Endothelial cell of umbilical vein (primary cell): Measurements from ENCODE around the gene LAMA4. TPM values are rescaled to one million over a fixed set of nuclear protein-coding genes. Genes with fewer than 3 reads are reported as not detected.

Experiments
- BruUV-seq: library from RNA; stranded (reverse); fragments of 400-500 nt; replicated peaks from 2 replicates; lab custom pipeline; 2021; lab: Mats Ljungman, UMichigan
- CTCF ChIA-PET: fragments of 300-600, 350-600 bp; sonication (Branson Sonifier 250); formaldehyde crosslinking; loops from one replicate; lab custom pipeline; 2021; ENCODE audit warnings: antibody characterized with exemption, inconsistent platforms; lab: Charles Lee
- POLR2A ChIA-PET: fragments of 300-600, 350-600 bp; sonication (Branson Sonifier 250); formaldehyde crosslinking; loops from one replicate; lab custom pipeline; 2021; ENCODE audit warnings: antibody characterized with exemption, inconsistent platforms; lab: Charles Lee
- DNase-seq: peaks from one replicate; pipeline ENCODE4 v3.0.0-alpha.2; 2011; ENCODE audit warnings: low read depth, low spot score
- FAIRE-seq: peaks from 2 replicates; lab custom pipeline; 2011; peaks lifted over from hg19 to GRCh38; lab: Jason Lieb, UNC
- H2AFZ ChIP-seq: 2 replicates; pipeline ENCODE4 v1.6.0; 2012; ENCODE audit warnings: low read depth, low read length, control low read depth, inconsistent platforms
- H3K27ac ChIP-seq: 2 replicates; pipeline ENCODE4 v1.5.1; 2011; ENCODE audit warnings: low read depth, mild to moderate bottlenecking, control low read depth, low read length, moderate library complexity; ENCODE audit not compliant: insufficient read depth
- H3K27me3 ChIP-seq, 2 experiments: 2 replicates each; pipeline versions ENCODE4 v1.6.0 to v1.6.1; 2011; ENCODE audit warnings: low read length in 2 of 2, mixed read lengths in 1 of 2; ENCODE audit not compliant: control insufficient read depth in 2 of 2, insufficient read depth in 2 of 2
- H3K36me3 ChIP-seq, 2 experiments: 2 replicates in 1 of 2; 3 replicates in 1 of 2; pipeline ENCODE4 v1.5.1; 2011; ENCODE audit warnings: low read length in 2 of 2, mild to moderate bottlenecking in 1 of 2, moderate library complexity in 1 of 2; ENCODE audit not compliant: control insufficient read depth in 2 of 2, insufficient read depth in 2 of 2; ENCODE audit errors: extremely low read depth in 1 of 2
- H3K4me1 ChIP-seq: 3 replicates; pipeline ENCODE4 v1.5.1; 2011; ENCODE audit warnings: mild to moderate bottlenecking, low read length; ENCODE audit not compliant: control insufficient read depth, insufficient read depth; ENCODE audit errors: extremely low read depth
- H3K4me2 ChIP-seq: 2 replicates; pipeline ENCODE4 v1.6.1; 2011; ENCODE audit warnings: low read length, control low read depth, mixed read lengths; ENCODE audit not compliant: insufficient read depth
- H3K4me3 ChIP-seq, 3 experiments: fragments of 200-600 bp in 1 of 3; sonication (generic), shearing (Covaris generic) in 1 of 3; replicated peaks in 1 of 3; 2 replicates each; pipeline ENCODE4 v1.5.1; 2011 to 2016; ENCODE audit warnings: control low read depth in 3 of 3, low read length in 3 of 3, mild to moderate bottlenecking in 2 of 3, inconsistent platforms in 1 of 3, low read depth in 1 of 3, moderate library complexity in 1 of 3; ENCODE audit not compliant: insufficient read depth in 1 of 3
- H3K79me2 ChIP-seq: 2 replicates; pipeline ENCODE4 v1.6.0; 2012; ENCODE audit warnings: low read length, inconsistent platforms; ENCODE audit not compliant: control insufficient read depth, insufficient read depth
- H3K9ac ChIP-seq: replicated peaks from 2 replicates; pipeline ENCODE3; 2011; ENCODE audit warnings: low read length, control low read depth; ENCODE audit not compliant: insufficient read depth; ENCODE audit errors: extremely low read depth
- H3K9me1 ChIP-seq: replicated peaks from 3 replicates; pipeline ENCODE4 v1.6.0; 2011; ENCODE audit warnings: mild to moderate bottlenecking, low read length; ENCODE audit not compliant: control insufficient read depth, insufficient read depth; ENCODE audit errors: extremely low read depth
- H3K9me3 ChIP-seq: replicated peaks from 2 replicates; pipeline ENCODE4 v1.5.1; 2012; ENCODE audit warnings: low read length, inconsistent platforms; ENCODE audit not compliant: control insufficient read depth, insufficient read depth
- H4K20me1 ChIP-seq: replicated peaks from 2 replicates; pipeline ENCODE3; 2011; ENCODE audit warnings: mild to moderate bottlenecking, low read length; ENCODE audit not compliant: control insufficient read depth, insufficient read depth; ENCODE audit errors: extremely low read depth
- CTCF ChIP-seq, 2 donors: IDR thresholded peaks; 1 replicate in 1 of 2; 2 replicates in 1 of 2; pipeline ENCODE4 v1.5.1; 2011; ENCODE audit warnings: low read length in 2 of 2, mild to moderate bottlenecking in 2 of 2, moderate library complexity in 2 of 2, control low read depth in 1 of 2, inconsistent platforms in 1 of 2, low read depth in 1 of 2; ENCODE audit not compliant: insufficient read depth in 1 of 2; ENCODE audit errors: extremely low read depth in 1 of 2
- GATA2 ChIP-seq: IDR thresholded peaks from 2 replicates; pipeline ENCODE4 v1.7.0; 2011; ENCODE audit warnings: low read depth, mild to moderate bottlenecking, moderate library complexity, mixed read lengths, low read length; ENCODE audit not compliant: insufficient read length, insufficient read depth
- JUN ChIP-seq: IDR thresholded peaks from 2 replicates; pipeline ENCODE4 v1.6.1; 2011; ENCODE audit warnings: borderline replicate concordance, low read depth; ENCODE audit not compliant: insufficient read length, insufficient read depth
- MAX ChIP-seq: IDR thresholded peaks from 2 replicates; pipeline ENCODE4 v1.6.1; 2011; ENCODE audit not compliant: insufficient read depth, insufficient read length
- MYC ChIP-seq: IDR thresholded peaks from one replicate; pipeline ENCODE4 v1.6.1; 2011; ENCODE audit warnings: mild to moderate bottlenecking, low read depth, low read length
- POLR2A ChIP-seq: IDR thresholded peaks from 2 replicates; pipeline ENCODE4 v1.6.1; 2012; ENCODE audit warnings: low read depth, mild to moderate bottlenecking, control low read depth, low read length
- dilution Hi-C: fragments of 300-500 bp; cut with MboI; formaldehyde crosslinking; loops from one replicate; pipeline ENCODE4 v1.15.0; 2019; ENCODE audit warnings: low sequenced_read_pairs; ENCODE audit not compliant: extremely low pct_ligation_motif_present
- intact Hi-C: fragments of 100-400 bp; cut with micrococcal nuclease; formaldehyde crosslinking; loops from one replicate; pipeline ENCODE4 v1.10.0; 2022
- polyA plus RNA-seq, 4 experiments: library from polyadenylated mRNA; depleted of rRNA in 3 of 4; stranded (reverse) in 3 of 4; unstranded in 1 of 4; fragments of >200 nt; gene quantifications; 2 replicates each; pipeline versions ENCODE4 v1.2.1 to v1.2.3, GENCODE V29; 2011 to 2012; ENCODE audit warnings: missing spikeins in 1 of 4
- total RNA-seq: library from RNA; stranded (reverse); gene quantifications from 2 replicates; pipeline ENCODE4 v1.2.3, GENCODE V29; 2021

The LAMA4 gene
- total and polyA plus RNA-seq, 2 donors (not counting 3 experiments of a cell fraction or from before 2014, with no cell fraction given), result 384 to 629 TPM

GRCh38 chr6:112224088-112224487 lies 30.3 kb downstream of the LAMA4 start:
- Histone ChIP-seq H3K9me1 (peaks cover 3% of the 10 kb centered on the region), H3K27ac (no peak overlapping the region), H3K4me2 (no peak overlapping the region), H3K36me3 (peaks cover 2 to 9% of the 10 kb centered on the region in 2 experiments), H4K20me1 (no peaks in the 10 kb centered on the region), H3K9ac (no peak overlapping the region), H3K4me1 (peaks cover 91% of the 10 kb centered on the region), H3K4me3 (no peak overlapping the region), H2AFZ (no peak overlapping the region), H3K27me3 (no peaks in the 10 kb centered on the region), H3K79me2 (peaks cover 78% of the 10 kb centered on the region), H3K9me3 (no peaks in the 10 kb centered on the region)
- TF ChIP-seq MYC, result no peak
- TF ChIP-seq POLR2A, result no peak
- TF ChIP-seq MAX, result no peak
- TF ChIP-seq JUN, result no peak
- TF ChIP-seq CTCF (IDR thresholded peaks at IDR 0.05; ENCODE audit: extremely low read depth in 1 of 2, insufficient read depth in 1 of 2, low read depth in 1 of 2, low read length in 2 of 2), result no peak
- TF ChIP-seq GATA2, result no peak
- POLR2A ChIA-PET, result no interaction called here
- no TSS peak for BruUV-seq
- dilution Hi-C loops (no loop called here), intact Hi-C loops (no loop called here)
- CTCF ChIA-PET, result interaction anchor here (3.2 kb wide), 1 partner anchor 8 kb away, joined by 11 read pairs; no protein-coding TSS in a partner anchor
- no peak for FAIRE-seq
- DNase-seq, result no peak
